Measurements from ENCODE around the gene PDZRN3.

The PDZRN3 gene

DNA sequence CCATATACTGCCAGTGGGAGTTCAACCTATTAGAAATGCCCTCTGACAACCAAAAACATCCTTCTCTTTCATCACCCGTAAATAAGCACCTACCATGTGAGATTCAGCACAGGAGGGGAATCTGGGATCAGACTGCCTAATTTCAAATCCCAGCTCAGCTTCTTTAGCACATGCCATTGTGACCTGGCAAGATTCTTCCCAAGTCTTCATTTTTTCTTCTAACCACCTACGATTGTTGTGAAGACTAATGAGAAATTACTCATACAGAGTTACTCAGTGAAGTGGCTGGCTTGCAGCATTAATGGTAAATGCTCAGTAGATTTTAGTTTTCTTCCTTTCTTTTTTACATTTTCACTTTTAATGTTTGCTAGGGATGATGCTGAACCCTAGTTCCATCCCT lies 176.7 kb downstream of the PDZRN3 start:
- no peak for DNase-seq

DNA sequence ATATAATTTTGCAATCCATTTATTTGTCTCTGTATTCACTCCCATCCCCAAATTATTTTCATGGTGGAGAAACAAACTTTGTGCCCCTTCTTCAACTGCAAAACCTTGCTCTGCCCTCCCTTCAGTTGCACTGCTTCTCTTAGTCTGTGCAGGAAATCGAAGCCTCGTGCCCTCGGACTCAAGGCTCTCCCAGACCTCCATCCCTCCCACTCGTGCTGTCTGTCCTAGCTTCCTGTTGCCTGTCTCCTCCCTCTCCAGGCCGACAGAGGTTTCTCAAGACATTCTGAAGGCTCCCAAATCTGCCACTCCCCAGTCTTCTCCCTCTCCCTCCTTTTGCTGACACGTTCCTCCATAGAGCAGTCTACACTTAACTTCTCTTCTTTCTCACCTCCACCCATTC lies 177.6 kb downstream of the PDZRN3 start:
- DNase-seq = no peak

DNA sequence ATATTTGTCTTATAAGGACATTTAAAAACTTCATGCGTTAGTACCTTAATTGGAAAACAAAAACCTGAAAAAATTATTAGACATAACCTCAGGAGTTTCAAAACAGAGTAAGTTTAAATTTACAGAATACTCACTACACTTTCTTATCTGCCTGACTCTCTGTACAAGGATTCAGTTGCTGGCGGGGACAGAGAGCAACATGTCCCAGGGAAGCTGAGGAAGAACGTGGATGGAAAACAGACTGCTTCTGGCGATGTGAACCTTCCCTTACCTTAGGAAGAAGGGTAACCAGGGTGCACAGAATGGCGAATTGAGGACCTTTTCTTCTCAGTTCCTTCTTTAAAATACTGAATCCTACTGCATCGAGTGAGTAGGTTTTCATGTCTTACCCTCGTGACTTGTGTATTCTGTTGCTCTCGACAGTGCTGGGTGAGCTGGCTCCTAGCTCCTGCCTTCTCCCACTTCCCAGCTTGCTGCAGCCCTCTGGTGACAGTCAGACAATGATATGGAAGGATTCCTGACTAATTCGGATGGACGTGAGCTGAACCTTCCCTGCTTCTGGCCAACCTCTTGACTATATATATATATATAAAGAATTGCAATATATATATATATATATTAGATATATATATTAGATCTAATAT lies 178.2 kb downstream of the PDZRN3 start:
- DNase-seq = no peak

DNA sequence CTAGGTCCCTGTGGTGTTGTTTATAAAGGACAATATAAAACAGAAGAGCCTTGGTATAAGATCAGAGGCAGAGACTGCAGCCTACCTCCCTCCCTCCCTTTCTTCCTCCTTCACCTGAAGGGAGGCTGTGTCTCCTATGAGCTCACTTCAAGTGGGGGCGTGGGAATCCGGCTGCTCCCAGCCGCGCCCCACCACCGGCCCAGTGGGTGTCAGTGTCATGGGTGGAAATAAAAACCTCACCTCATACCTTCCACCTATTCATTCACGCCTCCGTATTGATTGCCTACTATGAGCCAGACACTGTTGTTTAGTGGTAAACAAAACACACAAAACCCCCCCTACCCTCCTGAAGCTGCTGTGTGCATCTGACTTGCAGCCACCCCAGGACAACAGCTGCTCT lies 181.9 kb downstream of the PDZRN3 start:
- DNase-seq = no peak

DNA sequence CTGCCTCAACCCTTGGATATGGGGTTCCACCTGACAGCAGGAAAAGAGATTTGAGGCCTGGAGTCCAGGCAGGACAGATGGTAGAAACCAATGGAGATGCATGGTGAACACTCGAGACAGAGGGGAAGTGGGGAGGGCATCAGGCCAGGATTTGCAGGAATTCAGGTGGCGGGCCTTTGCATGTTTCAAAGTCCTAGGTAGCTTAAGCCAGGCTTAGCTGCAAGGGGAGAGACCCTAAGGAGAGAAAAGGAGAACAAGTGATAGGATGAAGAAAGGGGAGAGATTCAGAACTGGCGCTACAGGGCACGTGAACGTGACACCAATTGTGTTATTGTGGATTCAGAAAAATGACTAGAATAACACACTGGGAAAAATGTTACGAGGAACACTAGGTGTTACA lies 182.6 kb downstream of the PDZRN3 start:
- no peak for DNase-seq

DNA sequence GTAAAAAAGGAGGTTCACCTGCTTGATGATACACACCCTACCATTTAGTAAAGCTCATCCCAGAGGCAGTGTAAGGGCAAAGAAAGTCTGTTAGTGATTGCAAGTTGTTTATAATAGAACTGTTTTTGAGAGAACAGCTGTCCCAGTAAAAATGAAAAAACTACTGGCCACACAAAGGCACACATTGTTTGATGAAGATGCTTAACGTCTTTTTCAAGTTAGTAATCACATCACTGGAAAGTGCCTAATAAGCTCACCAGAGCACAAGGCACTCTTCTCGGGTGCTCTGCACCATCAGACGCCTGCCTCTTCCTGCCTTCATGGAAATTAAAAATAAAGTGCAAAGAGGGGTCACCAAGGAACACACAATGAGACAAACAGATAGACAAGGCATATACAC lies 186.9 kb downstream of the PDZRN3 start:
- DNase-seq = no peak

DNA sequence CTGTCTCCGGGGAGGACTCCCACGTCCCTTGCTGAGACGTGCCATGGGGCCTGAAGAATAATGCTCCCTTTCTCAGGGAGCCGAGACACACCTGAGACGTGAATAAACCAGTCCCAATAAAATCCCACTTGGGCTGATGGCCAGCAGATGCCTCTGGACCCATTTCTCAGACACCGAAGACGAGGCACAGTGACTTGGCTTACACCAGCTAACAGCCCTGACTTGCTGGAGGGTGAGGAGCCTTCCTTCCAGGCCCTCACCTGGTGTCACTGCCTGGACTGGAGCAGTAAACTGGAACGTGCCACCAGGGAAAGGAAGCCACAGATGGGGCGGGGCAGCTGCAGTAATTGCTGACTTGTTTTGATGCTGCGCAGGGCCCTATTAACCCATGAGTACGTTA lies 189.7 kb downstream of the PDZRN3 start:
- no peak for DNase-seq

DNA sequence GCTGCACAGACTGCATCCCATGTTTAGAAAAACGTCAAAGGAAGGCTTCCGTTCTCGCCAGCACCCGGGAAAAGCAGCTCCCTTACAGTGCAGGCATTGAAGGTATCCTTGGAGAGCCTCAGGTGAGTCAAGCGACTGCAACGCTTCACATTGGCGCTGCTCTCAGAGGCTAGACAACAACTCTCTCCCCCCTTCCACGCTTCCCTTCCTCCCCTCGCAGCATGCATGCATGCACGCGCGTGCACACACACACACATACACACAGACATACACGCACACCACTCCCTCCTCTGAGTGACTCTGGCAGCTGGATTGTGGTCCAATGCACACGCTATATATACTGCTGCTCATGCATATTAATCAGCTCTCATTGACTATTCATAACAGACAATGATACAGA lies 191.1 kb downstream of the PDZRN3 start:
- no peak for DNase-seq

DNA sequence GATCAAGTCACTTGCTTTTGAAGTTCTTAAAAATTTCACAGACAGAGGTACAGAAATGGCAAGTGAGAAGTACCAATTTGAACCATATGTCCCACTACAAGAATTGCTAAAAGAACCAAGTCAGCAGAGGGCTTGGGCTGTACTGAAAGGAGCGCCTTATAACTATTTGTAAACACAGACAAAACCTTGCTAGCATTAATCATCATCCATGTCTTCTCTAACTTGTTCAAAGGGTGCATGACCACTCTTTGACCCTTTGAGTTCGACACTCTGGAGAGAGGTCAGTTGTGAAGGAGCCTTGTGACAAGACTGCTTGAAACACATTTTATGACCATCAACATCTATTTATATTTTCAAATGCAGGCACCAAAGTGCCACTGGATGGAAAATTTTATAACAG lies 191.7 kb downstream of the PDZRN3 start:
- no peak for DNase-seq

DNA sequence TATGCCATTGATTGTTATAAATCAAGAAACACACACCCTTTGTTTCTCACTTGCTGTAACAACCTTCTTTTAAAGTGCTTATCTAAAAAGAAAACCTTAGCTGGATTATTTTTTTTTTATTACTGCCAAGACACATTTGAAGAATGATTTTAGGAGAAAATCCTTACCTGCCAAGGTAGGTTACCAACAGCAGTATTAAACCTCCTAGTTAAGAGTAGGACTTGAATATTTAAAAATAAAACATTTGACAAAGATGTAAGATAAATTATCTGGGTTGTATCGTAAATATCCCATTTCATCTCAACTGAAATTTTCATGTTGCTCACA lies 192.1 kb downstream of the PDZRN3 start:
- DNase-seq = no peak

DNA sequence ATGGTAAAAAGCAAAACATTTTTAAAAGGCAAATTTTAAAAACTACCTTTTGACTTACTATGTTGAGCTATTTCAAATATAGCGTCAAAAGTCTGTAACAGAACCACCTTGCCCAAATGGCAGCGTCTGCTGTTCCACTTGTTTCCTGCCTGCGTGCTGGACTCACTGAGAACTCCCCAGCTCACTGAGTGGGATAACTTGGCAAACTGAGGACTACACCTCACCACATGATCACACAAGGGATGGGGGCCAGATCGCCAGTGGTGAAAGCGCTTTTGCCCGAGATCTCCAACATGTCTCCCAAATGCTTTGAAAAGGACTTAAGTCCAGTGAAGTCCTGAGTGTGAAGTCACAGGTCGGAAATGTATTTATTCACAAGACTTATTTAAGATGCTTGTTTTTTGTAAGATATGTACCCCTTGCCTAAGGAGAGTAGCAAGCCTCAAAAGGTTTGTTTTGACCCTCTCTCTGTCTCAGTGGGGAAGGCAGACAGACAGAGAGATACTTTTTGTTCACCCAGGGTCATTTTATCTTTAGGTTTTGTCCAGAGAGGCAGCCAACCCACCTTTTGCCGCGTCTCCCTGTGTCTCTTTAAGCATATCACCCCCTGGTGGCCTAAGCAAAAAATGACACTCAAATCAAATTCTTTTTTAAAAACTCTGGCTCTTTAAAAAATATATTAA lies 192.6 kb downstream of the PDZRN3 start:
- DNase-seq = no peak

DNA sequence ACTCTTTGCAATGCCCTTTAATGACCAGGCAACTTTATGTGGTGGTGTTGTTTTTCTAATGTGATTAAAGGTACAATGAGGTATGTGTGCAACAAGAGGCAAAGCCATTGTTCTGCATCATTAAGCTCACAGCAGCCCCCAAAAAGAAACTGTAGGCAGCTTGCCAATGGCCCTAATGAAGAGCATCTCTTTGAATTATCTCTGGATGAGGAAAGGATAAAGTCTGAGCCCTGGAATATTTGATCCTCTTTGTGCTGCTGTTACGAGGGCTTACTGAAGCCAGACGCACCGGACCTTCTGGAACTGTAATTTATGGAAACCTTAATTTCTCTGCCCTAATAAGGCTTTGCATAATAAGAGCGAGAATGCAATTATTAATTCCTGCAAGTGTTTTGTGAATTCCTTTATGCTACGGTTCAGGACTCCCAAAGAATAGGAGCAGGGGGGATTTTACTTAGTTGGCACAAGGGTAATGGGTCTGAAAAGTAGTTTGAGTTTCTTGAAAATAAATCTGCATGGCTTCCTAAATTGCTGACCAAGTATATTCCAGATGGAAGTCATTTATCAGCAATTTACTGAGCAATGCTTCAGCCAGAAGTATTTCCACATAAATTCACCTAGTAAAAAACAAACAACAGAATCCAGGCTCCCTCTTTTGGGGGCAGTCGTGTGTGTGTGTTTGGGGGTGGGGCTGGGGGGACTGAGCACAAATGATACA lies 193.4 kb downstream of the PDZRN3 start:
- DNase-seq = no peak

DNA sequence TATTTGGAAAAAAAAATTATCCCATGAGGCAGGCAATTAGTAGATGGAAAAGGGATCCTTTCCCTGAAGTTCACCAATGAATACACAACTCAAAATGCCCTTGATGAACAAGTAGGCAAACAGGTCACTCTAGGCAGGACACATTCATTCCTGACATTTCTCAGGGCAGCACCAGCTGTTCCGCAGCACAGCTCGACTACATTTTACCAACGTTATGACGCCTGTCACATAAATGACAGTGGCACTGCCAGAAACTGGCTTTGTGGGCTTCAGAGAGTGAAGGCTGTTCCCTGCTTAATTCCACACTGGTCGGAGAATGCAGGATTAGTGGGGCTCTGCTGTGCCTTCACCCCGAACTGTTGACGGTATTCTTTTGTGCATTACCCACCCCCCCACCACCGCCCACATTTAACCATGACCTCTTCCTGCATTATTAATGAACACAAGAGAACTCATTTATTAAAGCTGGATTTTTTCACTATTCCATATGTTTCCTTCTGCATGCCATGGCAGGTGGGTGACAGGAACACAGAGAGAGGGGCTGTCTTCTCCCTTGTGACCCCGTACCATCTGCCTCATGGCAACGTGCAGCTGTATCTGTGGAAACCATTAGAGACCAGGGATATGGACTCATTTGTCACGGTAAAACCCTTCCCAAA lies 197.6 kb downstream of the PDZRN3 start:
- DNase-seq = no peak

DNA sequence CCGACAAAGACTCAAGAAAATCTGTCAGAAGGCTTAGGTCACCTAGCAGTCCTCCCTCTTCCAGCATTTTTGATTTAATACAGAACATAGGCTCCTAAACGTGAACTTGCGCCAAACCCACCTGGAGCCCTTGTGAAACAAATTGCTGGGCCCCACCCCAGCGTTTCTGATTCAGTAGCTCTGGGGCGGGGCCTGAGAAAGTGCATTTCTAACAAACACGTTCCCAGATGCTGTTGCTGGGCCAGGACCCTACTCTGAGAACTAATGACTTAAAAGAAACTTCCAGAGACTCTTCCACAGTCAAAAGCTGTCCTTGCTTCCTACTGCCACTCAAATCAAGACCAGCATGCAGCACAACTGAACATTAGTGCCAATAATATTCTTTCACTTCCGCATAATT lies 198.1 kb downstream of the PDZRN3 start:
- no peak for DNase-seq

DNA sequence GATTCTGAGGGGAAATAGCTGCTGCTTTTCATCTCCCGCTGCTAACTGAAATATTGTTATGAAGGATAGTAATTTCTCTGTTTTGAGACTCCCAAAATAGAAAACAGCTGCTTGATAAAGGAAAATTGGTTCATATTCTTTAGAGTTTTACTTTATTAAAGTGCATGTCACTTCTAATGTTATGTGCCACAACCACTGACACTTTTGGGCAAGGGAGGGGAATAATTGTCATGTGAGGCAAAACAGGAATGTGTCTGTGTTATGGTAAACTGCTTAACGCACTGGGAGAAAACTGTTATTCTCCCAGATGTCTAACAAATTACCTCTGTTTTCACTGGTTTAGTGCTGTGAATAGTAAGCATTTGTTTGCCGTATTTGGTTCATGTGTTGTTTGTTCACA lies 201.6 kb downstream of the PDZRN3 start:
- DNase-seq = no peak

DNA sequence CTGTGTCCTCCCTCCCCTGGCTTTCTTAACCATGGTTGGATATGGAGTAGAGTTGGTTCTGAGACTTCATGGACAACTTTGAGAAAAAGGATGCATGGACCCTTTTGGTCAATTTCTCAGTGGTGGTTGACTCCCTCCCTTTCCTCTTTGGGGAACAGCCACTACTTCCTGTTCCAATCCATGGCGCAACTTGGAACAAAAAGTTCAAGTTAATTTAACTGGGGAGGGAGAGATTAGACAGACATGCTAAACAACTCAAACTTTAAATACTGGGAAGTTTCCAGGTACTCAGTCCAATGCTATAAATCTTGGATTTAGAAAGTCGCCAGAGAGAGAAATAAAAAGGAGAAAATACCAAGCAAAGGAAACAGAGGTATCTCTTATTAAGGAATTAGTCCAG lies 202.2 kb downstream of the PDZRN3 start:
- DNase-seq = no peak

DNA sequence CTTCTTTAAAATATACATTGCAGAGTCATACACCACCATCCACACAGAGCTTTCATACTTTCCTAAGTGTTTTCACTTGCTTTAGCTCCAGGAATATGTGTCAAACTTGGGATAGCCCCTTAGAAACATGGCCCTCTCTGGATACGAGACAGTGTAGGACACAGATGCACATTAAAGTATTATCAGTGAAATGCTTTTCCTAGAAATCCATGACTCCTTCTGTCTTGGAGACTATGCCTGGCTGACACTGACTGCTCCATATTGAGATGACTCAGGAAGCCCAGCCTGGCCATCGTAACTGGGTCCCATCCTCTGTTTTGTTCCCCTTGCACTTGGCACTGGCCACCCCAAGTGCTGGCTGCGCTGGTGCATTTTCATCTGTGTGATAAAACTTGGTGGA lies 204.8 kb downstream of the PDZRN3 start:
- no peak for DNase-seq

DNA sequence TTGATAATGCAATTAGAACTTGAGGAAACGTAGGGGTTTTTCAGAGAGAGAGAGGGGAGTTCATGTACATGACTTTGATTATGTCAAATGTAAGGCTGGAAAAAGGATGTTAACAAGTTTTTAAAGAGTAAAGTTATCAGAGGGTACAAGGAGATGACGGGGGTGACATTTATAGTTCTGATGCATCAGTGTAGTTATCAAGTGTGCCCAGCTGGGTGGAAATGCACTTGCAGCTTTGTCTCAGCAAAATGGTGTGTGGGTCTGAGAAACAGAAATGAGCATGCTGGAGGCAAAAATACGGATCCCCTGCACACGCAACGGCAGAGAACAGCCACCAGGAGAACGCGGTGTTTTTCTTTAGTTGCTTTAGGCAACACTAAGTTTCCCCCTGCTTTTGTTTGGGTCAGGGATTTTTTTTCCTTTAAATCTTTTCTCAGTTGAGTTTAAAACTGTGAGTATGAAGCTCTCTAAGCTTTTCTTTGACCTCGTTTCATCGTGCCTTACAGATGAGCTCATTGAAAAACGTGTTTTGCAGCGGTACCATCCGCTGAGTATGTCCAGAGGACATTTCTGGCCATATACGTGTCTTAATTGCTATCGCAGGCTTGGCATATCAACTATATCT lies 205.4 kb downstream of the PDZRN3 start:
- DNase-seq = no peak

DNA sequence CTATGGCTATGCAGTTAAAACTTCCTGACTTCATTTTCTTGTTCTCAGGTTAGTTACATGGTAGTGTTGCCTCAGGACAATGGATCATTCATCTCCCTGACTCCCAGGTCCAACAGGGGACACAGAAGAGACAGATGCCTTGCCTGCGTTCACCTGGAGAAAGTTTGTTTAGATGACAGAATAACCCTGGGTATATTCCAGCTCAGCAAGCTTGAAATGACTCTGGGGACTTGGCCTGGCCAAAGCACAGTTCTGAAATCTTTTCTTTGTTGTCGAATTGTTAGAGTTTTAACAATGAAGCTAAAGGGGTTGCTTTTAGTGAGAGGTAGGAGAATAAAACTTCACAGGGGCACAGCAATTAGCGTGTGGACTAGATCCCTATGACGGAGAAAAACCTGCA lies 206.1 kb downstream of the PDZRN3 start:
- no peak for DNase-seq

DNA sequence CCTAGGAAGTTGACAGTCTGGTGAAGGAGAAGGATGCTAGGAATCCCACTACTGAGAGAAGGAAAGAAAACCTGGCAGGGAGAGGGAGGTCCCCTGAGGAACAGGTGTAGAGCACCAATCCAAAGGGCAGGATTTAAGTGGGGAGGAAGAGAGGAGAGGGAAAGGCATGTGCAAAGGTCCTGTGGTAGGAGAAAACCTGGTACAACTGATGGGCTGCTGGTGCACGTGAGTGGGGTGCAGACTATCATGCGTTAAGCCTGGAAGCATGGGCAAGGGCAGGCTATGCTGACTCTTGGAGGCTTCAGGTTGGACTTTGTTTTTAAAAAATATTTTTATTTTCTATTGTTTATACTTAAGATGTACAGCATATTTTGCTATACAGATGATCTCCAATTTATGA lies 209.6 kb downstream of the PDZRN3 start:
- no peak for DNase-seq

DNA sequence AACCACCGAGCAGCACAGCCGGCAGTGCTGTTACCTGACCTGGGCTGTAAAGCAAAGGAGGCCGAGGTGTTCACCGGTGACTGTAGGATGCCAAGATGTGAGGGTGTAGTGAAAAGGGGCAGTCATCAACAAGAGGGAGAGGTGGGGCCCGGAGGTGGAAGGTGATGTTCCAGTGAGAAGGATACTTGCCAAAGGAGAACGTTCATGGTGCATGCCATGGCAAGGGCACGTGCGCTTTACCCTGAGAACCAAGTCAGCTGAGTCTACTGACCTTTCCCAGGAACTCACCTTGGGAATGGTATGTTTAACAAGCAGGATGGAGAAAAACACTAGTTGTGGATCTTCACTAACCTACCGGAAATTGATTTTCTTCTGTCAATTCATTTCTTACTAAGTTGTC lies 211.1 kb downstream of the PDZRN3 start:
- no peak for DNase-seq

DNA sequence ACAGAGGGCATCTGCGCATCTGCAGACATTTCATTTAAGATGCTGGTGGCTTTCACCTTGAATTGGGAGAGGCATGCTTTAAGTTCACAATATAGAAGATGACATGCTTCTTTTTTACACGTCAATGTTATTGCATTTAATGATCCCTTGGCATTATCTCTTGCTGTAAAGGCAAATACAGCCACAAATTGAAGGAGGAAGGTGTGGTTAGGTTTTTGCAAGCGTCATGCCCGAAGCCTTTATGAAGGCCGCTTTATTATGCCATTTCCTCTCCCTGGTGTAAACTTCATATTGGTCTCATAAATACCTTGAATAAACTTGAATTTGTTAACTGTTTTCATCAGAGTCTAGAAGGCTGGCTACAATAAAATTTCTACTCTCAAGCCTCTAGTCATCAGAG lies 212.7 kb downstream of the PDZRN3 start:
- no peak for DNase-seq

DNA sequence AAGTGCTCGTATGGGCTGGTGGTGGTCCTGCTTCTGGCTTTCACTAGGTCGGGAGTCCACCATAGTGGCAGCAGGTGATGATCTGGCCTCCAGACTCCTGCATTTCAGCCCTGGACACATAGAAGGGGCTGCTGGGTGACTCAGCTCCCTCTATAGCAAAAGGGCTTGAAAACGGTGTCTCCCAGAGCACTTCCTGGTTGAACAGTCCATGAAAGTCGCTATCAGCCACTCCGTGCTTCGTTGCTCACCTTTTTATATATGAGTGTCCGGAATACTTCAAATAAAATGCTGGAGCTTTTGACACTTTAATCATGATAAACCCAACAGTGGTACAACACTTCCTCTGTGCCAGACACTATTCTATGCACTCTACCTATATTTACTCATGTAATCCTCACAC lies 213.2 kb downstream of the PDZRN3 start:
- DNase-seq = no peak
